GM18520 (cell line): ENCODE measurements around the gene EYS.

Source experiments
- ATAC-seq: cut with Tn5 transposase; IDR thresholded peaks from one replicate; pipeline ENCODE4 v1.9.1; 2021; ENCODE audit not compliant: unreplicated experiment

The EYS gene

DNA sequence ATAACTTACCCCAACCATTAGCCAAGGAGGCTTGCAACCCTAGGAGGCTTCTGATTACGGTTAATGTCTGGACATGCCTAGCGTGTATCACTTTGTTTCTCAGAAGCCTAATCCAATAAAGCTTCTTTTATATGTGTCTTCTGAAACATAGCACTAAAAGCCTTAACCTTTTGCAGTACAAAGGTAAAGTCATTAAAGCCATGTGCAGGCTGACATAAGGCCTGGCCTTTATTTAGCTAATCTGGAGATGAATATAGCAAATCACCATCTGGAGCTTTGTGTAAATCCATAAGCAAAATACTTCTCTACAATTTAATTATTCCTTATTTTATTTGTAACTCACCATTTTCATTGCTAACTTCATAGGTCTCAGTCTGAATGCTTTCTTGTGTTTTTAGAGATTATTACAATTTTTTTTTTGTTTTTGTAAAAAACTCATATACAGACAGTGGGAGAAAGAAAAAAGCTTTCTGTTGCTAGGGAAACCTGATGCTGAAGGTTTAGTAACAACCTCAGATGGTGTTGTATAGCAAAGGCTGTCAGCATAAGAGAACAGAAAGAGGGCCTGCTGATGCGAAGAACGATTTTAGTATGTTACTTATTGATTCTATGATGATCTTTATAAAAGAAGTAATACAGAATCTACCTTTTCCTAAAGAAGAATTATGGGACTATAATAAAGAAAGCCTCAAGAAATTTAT, at the start of gene EYS:
EYS (minus strand) TSS at position 101 of the 701 bp plus-strand sequence. CDS start 211,816 bp downstream, outside the sequence.
- ATAC-seq = no peak

DNA sequence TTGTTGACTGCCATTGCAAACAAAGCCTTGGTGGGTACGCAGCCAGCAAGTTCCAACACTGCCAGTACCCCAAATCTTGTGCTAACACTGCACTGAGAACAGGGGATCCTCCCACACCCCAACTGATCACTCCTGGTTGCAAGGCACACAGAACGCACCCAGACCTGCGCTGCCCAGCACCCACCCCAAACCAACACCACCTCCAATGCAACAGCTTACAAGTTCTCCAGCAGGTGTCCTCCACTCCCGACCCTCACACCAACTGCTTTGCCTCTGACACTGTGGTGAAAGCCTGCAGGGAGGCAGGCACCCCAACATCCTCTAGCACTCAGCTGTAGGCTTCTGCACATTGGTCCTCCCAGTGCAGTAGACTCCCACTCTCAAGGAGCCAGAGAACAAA, 39.3 kb upstream of the EYS start:
- ATAC-seq = no peak

DNA sequence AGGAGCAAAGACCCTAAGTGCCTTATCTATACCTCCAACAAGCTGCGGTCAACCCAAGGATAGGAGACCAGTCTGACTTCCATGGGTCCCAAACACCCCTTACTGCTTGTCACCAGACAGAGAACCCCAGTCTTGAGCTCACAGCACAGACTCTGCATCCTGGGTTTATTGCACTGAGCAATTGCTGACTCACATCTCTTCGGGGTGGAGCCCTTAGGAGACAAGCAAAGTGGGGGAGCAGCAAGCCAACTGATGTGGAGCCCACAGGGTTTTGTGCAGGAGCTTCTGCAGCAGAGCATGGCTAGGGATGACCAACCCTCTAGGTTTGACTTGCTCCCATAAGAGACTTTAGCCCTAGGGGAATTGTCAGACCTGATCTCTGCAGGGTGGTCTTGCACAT, 38.6 kb upstream of the EYS start:
- no peak for ATAC-seq

DNA sequence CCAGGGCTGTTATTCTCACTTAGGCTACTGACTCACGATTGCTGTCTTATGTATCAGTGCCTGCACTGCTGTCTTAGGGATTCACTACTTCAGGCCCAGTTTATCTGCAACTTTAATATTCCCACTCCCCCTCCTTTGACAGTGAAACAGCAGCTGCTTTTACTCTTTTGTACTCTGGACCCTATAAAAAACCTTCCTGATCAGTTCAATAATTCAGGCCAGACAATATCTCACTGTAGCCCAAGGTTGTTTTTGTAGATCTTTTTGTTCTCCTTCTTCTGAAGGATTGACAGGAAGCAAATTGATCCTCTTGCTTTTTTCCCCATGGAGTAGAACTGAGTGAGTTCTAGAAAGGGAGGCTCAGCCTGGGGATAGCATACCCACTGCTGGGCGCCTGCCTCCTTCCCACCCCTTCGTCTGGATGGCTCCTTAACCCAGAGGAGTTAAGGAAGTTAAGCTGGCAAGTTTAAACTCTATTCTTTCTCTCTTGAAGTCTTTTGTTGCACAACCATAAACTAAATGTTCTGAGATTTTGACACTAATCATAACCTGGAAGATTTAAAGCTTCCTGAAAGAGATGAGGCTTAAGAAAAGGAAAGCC, 22.0 kb upstream of the EYS start:
- ATAC-seq = no peak

DNA sequence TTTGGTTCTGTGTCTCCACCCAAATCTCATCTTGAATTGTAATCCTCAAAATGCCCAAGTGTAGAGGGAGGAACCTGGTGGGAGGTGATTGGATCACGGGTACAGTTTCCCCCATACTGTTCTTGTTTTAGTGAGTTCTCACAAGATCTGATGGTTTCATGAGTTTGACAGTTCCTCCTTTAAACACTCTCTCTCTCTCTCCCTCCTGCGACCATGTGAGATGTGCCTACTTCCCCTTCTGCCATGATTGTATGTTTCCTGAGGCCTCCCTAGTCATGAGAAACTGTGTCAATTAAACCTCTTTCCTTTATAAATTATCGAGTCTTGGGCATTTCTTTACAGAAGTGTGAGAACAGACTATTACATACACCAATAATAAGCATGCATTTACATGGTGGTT, 12.1 kb upstream of the EYS start:
- ATAC-seq = no peak

DNA sequence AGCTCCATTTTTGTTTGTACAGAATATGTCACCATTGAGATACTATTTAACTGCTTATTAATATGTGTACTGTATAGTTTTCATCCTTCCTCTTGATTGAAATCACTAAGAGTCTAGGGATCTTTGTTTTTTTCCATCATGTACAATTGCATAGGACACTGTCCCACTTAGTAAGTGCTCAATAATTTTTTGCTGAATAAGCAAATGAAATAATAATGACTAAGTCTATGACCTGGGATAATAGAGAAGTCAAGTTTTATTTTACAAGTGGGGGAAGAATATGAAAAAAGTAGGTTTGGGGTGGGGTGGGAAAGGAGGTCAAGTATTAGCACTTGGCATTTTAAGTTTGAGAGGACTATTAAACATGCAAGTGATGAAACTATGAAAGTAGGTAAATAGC, 4.5 kb upstream of the EYS start:
- no peak for ATAC-seq

DNA sequence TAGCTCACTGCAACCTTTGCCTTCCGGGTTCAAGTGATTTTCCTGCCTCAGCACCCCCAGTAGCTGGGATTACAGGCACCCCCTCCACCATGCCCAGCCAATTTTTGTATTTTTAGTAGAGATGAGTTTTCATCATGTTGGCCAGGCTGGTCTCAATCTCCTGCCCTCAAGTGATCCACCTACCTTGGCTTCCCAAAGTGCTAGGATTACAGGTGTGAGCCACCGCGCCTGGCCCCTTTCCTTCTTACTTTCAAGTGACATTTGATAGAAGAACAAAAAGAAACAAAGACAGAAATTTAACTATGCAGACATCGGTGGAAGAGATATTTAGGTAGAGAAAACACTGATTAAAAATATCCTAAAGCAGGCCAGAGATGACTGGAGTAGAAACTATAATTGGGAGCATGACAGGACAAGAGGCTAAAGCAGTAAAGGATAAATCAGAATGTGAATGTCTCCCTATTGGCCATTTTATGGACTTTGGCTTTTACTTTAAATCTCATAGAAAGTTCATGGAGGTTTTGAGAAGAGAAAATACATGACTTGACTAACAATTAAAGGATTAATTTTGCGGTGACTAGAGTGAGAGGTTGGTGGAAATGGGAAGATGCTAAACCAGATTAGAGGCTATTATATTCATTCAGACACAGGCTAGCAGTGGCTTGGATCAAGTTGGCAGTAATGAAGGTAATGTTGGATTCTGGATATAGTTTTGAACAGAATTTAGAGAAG, 2.2 kb upstream of the EYS start:
- ATAC-seq = no peak

DNA sequence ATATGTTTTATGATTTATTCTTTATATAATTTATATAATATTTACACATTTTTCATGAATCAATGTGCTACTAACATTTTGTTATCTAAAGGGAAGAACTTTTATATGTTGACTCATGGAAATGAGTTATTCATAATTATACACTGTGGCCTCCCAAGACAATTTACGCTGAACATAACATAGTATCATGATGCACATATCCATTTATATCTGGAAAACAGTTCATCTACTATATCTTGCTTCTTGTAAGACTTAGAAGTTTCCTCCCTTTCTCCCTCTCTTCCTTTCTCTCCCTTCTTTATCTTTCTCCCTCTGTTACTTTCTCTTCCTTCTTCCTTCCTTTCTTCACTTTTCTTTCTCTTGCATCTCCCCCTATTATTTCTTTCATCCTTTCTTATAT, 1.1 kb upstream of the EYS start:
- ATAC-seq = no peak

DNA sequence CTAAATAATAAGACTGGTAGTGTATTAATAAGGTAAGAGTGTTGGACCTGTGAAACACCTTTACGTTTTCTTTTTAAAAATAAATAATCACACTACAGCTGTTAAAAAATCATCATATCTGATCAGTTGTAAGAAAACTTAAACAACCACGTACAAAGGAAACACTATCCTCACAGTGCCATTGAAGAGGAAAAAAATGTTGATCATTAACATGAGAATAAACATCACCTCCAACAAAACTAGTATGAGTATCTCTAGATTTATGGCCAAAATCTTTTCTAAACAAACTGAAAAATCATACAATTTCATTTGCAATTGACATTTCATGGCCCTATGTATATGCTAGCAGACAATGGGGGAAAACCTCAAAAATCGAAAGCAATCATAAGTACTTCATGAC, 590 bp downstream of the EYS start:
- no peak for ATAC-seq

DNA sequence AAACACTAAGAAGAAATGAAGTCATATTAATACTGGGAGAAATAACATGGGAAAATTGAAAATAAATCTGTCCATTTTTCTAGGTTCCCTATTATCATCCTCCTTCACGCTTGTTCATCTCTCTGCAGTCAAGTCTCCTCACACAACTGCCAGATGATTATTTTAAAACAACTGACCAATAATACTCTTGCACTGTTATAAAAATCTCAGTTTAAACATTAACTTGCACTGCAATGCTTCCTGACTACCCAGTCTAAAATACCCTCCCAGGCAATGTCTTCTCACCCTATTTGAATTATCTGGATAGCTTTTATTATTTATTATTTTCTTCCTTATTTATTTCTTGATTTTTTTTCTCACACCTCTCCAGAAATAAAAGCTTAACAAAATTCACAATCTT, 5.7 kb downstream of the EYS start:
- no peak for ATAC-seq

DNA sequence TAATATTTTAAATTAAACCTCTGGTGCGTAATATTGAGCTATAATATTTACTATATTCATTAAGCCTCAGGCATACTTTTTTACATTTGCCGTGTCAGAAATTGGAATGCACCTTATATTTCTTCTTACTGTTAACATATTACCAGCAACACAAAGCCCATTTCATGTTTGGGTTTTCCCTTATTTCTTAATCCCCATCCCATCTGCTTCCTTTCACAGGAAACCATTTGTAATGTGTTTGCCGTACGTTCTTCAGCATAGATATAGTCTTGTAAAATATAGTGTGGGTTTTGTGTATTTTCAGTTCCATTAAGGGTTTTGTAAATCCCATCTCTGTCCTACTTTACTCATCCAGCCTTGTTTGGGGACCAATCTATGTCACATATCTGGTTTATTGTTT, 6.5 kb downstream of the EYS start:
- no peak for ATAC-seq

DNA sequence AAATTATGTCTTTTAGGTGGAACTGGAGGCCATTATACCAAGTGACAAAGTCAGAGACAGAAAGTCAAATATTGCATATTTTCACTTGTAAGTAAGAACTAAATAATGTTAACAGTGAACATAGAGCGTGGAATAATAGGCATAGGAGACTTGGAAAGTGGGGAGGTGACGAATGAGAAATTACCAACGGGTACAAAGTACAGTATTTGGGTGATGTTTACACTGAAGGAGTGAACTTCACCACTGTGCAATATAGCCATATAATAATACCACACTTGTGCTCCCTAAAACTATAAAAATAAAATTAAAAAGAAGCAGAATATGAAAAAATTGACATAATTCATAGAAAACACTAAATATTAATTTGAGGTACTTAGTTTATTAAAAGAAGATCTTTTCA, 14.9 kb downstream of the EYS start:
- no peak for ATAC-seq

DNA sequence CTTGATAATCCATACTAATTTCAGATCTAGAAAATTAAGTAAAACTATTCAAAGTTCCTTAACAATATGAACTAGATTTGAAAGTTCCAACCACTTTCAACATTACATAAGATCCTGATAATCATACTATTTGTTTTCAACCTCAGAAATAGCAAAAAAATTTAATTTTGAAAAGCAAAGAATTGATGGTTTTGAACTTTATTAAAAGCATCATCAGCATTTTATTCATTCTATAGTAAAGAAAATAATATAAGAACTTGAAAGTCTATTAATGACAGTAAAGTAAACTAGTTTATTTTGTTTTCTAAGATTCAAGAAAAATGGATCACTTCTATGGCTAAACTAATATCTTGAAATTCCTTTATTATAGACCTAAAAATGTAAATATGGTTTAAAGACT, 26.8 kb downstream of the EYS start:
- no peak for ATAC-seq

DNA sequence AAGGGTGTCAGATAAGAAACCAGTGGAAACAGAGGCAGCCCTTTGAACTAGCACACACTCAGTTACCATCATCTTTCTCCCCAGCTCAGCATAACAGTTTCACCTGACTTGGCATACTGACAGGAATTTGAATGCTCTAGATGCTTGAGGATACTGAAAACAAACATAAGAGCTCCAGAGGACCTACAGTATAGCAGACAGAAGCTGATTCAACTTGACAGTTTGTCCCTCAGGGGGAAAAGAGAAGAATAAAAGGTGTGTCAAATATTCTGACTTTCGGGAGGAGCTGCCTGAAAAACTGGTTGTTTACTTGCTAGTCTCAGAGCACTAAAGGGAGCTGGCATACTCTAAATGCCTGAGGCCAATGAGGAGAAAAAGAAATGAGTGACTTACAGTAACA, 35.1 kb downstream of the EYS start:
- ATAC-seq = no peak

DNA sequence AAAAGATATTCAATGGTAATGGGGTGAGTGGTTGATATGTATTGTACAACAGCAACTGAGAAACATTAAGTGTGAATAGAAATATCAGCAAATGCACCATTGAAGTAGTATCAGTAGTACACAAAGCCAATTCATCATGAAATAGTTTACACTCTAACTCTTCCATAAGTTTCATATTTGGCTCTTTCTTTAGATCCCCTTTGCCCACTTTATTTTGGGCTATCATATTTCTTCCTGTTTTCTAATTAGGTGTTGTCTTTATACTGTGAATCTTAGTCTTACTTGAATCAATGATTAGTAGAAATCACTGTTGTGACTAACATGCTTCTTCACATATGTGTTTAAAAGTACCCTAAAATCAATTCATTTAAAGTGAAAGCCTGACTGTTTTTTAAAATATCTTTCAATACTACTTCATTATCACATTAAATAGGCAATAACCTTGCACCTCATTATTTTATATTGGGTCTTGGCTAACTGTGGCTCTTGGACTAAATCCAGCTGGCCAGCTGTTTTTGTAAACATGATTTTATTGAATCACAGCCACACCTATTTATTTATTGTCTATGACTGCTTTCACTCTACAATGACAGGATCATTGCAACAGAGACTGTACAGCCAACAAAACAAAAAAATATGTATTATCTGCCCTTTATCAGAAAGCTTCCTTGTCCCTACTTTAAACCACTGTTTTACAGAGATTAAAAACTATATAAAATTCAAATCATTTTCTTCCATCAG, 38.9 kb downstream of the EYS start:
- no peak for ATAC-seq

DNA sequence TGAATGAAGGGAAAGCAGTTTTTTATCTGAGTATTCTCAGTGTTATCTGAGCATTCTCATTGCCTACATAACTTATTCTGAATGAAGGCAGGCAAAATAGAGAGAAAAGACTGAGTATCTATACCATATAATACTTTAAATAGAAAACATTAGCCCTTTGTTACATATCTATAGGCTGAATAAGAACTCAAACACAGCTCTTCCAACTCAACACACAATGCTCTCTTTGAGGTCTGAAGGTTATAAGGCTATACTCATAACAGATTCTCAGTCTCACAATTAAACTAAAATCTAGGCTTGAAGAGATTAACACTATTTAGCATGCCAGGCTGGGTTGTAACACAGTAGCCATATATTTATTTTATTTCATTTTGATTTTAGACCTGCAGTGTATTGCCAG, 56.9 kb downstream of the EYS start:
- no peak for ATAC-seq

DNA sequence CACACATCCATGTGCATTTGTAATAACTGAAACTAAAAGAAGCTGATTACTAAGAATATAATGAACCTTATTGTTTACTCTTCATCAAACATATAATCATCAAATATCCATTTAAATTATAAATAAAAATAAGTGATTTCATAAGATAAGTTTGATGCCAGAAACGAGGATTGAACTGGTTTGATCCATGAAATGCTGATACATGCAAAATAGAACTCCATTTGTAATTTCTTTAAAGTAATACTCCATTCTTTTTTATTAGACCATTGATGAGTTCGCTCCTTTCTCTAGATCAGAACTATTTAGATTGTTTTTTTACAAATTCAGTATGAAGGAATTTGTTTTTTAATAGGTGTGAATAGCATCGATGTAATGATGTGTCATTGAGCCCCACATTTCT, 57.6 kb downstream of the EYS start:
- no peak for ATAC-seq

DNA sequence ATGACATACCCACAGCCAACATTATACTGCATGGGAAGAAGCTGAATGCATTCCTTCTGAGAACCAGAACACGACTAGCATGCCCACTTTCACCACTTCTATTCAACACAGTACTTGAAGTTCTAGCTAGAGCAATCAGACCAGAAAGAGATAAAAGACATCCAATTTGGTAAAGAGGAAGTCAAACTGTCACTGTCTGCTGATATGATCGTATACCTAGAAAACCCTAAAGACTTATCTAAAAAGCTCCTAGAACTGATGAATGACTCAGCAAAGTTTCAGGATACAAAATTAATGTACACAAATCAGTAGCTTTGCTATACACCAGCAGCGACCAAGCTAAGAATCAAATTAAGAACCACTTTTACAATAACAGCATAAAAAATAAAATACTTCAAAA, 60.5 kb downstream of the EYS start:
- ATAC-seq = no peak

DNA sequence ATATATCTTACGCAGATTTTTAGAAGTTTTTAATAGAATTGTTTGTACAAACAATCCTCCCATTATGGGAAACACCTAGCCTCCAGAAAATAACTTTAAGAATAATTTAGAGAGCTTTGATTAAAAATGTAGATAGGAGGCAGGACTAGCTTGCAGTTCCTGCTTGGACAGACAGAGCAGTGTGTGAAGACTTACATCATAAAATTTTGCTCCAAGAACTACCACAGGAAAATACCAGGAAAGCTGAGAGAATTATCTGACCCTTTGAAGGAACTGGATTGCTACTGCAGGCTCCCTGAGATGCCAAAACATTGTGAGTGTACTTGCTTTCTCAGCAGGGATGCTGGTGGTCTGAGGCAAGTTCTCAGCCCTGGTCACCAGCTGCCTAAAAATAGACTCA, 64.2 kb downstream of the EYS start:
- no peak for ATAC-seq

DNA sequence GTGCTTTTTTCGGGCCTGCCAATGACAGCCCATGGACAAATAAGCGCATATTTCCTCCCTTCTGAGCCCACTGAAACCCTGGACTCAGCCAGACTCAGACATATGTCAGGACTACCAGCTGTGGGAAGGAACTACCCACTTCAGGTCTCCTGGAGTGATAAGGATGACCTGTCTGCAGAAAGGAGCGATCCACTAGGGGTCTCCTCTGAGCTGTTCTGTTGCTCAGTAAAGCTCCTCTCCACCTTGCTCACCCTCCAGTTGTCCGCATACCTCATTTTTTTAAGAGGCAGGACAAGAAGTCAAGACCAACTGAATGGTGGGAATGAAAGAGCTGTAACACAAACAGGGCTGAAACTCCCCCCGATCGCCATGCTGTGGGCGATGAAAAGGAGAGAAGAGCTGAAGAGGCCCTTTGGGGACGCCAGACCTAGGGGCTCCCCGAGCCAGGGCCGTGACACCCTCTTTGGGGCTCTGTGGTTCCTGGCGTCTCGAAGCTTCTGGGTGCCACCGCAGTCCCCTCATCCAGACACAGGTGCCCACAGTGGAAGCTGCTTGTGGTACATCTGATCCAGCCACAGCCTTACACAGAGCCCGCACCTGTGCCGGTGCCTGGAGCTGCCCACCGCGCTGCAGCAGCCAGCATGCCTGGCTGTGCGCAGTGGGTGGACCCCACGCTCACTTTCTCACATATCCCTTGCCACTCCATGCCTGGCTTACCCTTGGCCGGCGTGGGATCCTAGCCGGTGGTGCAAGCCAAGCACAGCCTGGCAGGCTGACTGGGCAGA, 68.8 kb downstream of the EYS start:
- ATAC-seq = no peak
